NCI-H510A treated with DMSO at 0.1 percent for 48 hours (cell line): ENCODE measurements around the gene RMI2.
"Not testable (repeated sequence)": the region's sequence is repeated elsewhere in the genome, so short reads cannot be mapped to it uniquely, and the experiment has no call there.

Source experiments
- DNase-seq: peaks from one replicate; lab custom pipeline; 2025; lab: John Stamatoyannopoulos, UW

The RMI2 gene

DNA sequence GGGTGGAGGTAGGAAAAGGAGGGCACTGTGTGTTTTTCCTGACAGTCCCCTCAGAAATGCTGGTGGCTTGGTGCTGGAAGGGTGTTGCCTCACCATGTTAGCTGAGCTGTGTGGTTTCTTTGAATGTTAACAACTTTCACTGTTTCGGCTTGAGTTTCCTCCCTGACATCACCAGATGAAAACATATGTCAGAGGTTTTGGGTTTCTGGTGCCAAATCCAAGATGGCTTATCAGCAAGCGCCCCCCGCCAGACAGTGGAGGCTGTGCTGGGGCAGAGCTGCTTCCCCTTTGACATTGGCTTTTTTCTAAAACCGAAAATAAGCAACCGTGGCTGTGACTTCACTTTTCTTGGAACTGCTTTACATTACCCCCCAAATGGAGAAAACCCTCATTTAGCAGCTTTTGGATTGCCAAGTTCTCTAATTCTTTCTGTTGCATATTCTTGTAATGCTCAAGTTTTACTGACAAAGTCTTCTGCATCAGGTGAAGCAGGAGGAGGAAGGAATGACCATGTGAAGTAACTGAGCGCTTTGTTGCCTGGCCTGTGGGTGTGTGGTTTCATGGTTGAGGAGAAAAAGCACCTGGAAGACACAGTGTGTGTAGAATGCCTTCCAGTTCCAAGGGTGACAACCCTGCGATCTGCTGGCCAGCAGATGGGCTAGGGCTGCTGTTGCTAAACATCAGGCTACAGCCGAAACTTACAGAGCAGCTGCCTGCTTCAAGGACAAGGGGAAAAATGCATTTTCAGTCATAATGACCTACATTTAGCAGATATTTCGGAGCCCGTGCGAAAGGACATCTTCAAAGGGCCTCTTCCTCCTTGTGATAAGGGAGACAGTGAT lies 9.7 kb downstream of the RMI2 start:
- DNase-seq: no peak

DNA sequence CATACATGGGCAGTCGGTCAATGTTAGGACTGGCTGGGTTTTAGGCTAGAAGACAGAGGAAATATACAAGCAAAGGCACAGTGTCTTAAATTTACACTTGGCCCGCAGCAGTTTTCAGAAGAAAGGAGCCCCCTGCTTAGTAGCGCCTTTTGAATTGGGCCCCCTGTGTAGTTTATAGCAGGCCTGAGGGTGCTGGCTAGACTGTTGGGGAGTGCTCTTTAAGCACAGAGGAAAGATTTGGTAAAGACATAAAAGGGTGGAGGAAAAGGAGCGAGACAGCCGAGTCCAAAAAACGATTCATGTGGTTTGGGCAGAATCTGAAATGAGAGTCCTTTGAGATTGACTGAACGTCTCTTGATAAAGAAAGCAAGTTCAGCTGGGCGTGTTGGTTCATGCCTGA lies 10.6 kb downstream of the RMI2 start:
- DNase-seq: no peak

DNA sequence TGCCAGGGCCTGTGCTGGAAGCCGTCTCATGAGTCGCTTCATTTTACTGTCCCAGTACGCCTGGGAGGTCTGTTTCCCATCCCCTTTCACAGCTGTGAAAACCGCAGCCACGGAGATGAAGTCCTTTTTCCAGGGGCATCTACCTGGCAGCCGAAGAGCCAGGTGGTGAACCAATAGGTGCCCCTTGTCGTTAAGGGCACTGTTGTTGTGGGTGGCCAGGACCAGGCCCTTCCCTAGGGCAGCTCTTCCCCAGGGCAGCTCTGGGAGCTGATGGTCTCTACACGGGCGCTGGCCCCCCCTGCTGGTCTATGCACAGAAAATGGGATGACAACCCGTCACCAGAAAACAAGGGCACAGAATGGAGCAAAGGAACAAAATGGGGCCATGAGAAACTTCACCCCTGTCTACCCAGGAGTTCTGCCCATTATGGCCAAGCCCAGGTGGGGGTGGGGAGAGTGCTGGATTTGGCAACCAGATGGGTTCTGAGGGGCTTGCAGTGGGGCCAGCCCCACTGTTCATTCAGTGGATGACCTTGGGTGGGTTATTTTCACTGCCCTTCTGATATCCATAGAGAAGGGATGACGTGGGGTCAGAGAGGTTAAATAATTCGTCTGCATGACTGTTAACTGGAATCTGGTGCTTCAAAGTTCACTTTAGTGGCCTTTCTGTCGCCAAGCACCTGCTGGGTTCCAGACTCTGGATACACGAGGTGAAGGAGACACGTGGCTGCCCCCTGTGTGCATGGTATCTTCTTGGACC lies 11.5 kb downstream of the RMI2 start:
- peak; percentile 34 for DNase-seq

DNA sequence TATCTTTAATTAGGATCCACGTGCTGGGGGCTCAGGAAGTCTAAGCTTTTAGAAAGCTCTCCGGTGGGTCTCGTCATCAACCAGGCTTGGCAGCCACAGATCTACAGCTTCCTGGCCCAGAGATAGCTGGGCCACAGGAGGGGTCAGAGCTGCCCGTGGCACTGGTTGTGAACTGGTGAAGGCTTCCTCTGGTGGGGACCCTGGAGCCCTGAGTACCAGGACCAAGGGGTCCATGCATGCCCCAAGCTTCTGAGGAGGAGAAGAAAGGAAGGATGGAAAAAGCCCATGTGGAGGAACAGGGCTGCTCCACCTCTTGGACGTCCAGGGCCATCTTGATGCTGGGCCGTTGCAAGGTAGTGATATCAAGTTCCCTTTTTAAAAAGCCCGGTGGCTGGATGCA lies 13.3 kb downstream of the RMI2 start:
- DNase-seq: no peak

DNA sequence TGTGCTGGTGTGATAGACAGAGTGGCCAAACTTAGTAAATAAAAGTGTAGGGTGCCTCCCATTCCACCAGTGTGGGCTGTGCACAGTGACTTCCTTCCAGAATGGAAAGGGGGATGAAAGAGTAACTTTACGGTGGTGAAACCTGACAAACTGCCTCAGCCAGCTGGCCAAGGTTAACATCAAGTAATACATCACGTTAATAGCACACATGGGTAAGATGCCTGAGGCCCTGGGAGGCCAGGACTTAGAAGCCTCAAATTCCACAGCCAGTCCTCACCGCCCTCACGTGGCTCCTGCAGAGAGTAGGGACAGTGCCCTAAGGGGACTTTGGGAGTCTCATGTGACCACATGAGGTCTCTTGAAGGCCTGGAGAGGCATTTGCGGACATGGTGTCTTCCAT lies 14.1 kb downstream of the RMI2 start:
- DNase-seq: no peak

DNA sequence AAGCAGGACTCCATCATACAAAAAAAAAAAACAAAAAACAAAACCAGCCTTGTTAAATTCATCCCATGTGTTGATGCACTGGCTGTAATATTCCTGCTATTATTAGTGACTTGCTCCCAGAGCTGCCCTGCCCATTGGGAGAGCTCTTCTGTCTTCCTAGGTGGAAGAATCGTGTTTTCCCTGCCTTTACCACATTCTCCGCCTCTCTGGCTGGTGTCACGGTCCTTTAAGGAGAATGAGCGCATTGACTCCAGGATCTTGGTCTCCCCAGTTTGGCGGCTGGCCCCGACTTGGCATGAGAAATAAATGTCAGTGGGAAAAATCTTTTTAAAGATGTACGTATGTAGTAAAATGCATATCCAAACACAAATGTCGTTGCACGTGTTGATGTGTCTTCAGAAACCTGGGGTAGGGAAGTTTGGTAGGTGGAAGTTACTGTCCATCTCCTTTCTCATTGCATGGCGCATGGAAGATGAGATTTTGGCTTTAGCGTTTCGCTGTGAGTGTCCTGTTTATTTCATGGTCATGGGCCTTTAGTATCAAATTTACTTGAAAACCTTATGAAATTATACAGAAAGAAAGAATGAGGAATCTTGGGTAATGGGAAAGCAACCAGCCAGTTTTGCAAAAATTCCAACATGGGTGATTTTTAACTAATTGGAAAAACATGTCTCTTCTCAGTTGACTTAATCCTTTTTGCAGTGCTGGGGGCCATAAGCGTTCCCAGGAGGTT lies 15.5 kb downstream of the RMI2 start:
- DNase-seq: no peak

DNA sequence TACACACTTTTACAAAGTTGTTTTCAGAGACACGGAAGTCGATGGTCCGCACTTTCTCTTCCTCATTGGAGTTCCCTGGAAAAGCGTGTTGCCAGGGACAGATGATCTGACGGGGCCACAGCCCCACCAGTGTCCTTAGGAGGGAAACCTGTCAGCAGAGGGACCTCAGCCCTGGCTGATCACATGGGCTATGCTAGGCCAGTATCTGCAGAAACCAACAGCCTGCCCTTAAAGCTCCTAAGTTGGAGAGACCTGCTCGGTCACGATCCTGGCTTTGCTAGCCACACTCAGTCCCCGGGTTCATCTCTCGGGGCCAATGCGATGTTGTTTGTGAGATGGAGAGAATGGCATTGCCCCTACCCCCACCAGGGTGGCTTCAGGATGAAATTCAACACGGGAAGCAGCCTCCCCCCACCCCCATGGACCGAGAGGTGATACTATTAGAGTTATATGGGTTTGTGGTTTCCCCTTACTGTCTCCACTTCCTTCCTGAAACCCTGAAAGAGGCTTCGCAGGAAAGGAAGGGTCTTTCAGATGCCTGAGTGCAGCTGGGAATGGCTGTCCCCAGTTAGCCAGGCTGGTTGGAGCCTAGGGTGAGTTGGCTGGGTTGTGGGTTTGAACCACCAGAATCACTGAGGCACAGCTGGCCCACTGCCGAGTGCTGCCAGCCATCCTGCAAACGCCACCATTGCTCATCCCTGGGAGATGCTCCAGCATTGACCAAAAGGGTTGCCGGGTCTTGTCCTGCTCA lies 16.6 kb downstream of the RMI2 start:
- DNase-seq: no peak

DNA sequence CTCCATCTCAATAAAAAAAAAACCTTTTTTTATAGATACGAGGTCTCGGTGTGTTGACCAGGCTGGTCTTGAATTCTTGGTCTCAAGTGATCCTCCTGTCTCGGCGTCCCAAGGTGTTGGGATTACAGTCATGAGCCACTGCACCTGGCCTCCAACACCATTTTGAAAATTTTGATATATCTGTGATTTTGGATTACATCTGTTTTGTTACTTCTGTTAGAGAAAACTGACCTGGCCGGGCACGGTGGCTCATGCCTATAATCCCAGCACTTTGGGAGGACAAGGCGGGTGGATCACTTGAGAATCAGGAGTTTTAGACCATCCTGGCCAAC lies 18.6 kb downstream of the RMI2 start:
- DNase-seq: no peak

DNA sequence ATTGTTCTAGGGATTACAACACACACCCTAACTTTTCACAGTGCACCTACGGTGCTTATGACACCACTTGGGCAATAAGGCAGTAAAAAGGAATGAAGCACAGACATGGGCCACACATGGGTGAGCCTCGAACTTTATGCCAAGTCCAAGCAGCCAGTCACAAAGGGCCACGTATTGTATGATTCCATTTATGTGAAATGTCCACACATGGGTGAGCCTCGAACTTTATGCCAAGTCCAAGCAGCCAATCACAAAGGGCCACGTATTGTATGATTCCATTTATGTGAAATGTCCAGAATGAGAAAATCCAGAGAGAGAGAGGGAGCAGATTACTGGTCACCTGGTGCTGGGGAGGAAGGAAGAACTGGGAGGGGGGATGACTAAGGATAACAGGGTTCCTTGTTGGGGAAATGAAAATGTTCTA lies 22.2 kb downstream of the RMI2 start:
- DNase-seq: no peak

DNA sequence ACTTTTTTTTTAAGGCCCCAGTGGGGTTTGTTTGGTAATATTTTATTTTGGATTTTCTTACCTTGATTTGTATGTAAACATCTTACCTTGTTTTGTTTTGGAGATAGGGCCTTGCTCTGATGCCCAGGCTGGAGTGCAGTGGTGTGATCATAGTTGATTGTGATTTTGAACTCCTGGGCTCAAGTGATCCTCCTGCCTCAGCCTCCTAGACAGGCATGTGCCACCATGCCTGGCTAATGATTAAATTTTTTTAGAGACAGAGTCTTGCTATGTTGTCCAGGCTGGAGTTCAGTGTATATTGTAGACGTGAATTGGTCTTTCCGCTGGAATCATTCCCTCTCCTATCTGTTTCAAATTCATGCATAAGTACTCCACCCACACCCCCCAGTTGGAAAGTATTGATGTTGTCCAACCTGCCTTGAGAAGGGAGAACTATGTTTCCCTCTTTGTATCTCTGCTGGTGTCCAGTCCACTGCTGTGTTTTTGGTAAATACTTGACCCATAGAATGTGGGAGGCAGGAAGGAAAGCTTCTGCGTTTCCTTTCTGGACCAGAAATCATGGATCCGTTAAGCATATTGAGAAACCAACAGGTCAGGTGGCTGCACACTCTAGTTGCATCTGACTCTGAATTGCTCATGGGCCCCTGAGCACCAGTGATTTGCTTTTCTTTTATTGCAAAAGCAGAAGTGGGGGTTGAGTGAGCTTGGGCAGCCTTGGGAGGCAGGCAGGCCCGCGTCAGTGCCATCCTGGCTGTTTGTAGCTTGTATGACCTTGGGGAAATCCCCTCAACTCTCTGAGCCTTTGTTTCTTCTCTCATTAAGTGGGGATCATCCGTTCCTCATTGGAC lies 25.0 kb downstream of the RMI2 start:
- no peak for DNase-seq

DNA sequence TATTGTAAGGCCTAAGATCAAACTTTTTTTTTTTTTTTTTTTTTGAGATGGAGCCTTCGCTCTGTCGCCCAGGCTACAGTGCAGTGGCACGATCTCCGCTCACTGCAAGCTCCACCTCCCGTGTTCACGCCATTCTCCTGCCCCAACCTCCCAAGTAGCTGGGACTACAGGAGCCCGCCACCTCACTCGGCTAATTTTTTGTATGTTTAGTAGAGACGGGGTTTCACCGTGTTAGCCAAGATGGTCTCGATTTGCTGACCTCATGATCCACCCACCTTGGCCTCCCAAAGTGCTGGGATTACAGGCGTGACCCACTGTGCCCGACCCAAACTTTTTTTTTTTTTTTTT lies 25.6 kb downstream of the RMI2 start:
- DNase-seq: not testable (repeated sequence)

DNA sequence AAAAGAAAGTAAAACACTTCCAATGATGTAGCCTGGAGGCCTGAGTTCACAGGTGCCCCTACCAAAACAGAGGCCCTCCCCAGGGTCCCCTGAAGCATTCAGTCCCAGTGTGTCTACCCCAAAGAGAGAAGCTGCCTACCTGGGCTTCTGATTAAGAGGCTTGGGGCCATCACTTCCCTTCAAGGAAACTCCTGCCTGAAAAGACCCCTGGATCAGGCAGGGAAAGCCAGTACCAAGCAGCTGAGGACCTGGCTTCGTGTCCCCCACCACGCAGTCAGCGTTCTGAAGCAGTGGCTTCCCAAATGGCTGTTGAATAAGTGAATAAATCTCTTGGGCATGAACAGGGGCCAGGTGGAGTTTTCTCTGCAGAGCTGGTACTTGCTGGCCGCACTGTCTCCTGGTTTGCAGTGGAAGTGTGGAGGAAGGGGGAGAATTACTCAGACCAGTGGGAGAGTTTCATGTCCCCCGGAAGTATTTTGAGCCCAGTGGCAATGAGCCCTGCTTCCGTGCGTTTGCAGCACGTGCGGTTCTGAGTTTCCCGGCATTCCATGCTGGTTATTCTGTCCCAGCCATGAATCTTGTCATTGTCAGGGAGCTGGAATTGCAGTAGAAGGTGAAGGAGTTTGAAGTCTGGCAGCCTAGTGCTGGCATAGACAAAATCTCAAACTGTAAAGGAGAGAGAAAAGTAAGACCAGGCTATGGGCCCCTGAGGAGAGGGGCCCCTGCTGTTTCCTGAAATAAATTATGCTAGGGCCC lies 27.0 kb downstream of the RMI2 start:
- DNase-seq: no peak

DNA sequence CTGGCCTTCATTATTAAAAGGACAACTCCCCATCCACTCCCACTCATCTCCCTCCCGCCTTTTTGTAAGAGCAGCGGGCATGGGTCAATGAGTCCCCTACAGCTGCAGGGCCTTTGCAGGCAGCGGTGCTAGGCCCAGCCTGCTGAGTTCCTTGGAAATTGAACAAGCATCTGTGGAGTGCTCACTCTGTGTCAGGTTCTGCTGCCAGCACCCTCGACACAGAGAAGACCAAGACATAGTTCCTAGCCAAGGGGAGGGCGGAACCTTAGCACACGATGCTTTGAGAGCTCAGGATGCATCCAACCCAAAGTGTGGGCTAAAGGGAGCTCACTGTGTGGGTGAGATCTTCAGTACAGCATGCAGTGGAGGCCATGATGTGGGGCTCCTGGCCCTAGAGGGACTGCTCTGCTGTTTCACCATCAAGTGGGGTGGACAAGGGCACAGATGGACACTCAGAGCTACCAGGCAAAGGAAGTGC lies 27.6 kb downstream of the RMI2 start:
- DNase-seq: no peak

DNA sequence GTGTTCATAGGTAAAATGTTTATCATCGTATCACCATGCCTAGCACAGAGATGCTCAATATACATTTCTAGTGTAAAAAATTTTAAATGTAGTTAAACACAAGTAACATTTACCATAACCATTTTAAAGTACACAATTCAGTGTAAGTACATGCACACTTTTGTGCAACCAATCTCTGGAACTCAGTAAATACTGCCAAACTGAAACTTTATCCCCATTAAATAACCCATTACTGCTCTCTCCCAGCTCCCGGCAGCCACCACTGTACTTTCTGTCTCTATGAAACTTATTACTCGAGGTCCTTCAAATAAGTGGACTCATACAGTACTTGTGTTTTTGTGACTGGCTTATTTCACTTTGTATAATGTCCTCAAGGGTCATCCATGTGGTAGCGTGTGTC lies 29.0 kb downstream of the RMI2 start:
- DNase-seq: no peak

DNA sequence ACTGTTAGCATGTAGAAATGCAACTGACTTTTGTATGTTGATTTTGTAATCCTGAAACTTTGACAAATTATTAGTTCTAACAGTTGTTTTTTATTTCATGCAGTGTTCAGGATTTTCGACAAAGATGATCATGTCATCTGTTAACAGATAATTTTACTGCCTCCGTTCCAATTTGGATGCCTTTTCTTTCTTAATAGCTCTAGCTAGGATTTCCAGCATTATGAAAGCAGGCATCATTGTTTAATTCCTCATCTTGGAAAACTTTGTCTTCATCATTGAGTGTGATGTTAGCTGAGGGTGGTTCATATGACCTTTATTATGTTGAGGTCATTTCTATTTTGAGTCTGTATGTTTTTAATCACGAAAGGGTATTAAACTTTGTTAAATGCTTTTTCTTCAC lies 31.9 kb downstream of the RMI2 start:
- DNase-seq: no peak

DNA sequence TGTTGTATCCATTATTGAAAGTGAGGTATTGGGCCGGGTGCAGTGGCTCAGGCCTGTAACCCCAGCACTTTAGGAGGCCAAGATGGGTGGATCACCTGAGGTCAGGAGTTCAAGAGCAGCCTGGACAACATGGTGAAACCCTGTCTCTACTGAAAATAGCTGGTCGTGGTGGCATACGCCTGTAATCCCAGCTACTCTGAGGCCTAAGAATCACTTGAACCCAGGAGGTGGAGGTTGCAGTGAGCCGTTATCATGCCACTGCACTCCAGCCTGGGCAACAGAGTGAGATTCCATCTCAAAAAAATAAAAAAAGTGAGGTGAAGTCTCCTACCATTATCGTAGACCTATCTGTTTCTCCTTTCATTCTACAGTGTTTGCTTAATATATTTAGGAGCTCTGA lies 33.7 kb downstream of the RMI2 start:
- not testable (repeated sequence) for DNase-seq

DNA sequence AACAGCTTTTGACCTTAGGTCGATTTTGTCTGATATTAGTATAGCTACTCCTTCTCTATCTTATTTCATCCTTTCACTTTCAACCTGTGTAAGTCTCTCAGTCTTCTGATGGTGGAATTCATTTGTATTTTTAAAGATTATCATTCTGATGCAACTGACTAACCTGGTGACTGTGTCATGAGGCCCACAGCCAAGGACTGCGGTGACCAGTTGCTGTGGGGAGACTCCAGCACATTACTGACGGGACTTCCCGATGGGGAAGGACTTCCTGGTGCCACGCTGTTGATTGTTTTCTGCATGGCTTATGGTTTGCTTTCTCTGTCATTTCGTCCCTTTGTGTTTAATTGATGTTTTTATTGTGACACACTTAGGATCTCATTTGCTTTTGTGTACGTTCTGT lies 34.2 kb downstream of the RMI2 start:
- no peak for DNase-seq

DNA sequence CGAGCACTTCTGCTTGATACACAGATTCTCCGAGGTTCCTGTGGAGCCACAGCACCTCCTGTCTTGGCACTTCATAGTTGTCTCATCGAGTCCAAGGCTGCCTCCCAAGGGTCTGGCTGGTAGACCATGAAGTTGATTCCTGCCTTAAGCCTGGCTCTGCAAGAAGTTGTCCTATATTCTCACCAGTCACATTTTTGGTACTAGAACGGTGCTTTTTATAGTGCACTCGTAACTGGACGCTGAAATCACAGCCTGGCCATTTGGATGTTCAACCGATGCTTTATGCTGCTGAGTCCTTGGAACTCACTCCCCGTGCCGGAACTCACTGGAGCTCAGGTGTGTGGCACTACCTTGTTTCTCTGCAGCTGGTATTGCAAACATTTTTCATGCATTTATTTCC lies 35.6 kb downstream of the RMI2 start:
- DNase-seq: no peak

DNA sequence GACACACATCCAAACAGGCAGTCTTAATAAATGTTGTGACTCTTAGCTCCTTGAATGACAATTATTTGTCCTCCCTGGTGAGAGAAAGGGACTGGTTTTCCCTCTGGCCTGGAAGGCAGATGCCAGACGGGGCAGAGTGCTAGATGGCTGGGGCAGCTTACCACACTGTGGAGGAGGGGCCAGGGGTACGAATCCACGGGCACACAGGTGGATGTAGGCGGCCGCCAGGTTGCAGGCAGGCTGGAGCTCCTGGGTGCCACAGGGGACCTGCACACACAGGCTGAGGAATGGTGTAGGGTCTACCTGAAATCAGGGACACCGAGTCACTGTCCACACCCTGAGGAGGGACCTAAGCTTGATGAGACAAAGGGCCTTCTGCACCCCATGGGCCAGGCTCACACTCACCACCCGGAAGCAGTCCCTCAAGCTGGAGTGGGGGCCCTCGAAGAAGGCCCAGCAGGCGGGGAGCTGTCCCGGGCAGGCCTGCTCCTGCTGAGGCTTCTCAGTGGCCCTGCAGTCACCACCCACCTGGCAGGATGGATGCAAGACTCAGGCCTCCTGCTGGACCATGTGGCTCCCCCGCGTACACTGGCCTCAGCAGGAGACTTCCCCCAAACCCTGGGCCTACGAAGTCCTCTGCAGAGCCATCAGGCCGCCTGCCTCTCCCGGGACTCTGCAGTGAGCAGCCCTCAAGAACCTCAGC lies 38.4 kb downstream of the RMI2 start:
- no peak for DNase-seq
